Mesenchymal stem cell (in vitro differentiated cells and primary cell): Measurements from ENCODE around the gene SLC24A3.

Source experiments
- DNase-seq: peaks from one replicate; pipeline ENCODE4 v3.0.0-alpha.2; 2013
- H2AFZ ChIP-seq: one replicate; pipeline ENCODE4 v1.6.1; 2013; ENCODE audit warnings: low read depth, mild to moderate bottlenecking, control low read depth, inconsistent platforms, low read length, moderate library complexity
- H2AK5ac ChIP-seq: 2 replicates; pipeline ENCODE4 v1.6.1; 2013; ENCODE audit warnings: low read length, moderate library complexity, mild to moderate bottlenecking, inconsistent platforms; ENCODE audit not compliant: severe bottlenecking
- H2BK120ac ChIP-seq: one replicate; pipeline ENCODE4 v1.6.1; 2013; ENCODE audit warnings: low read depth, mild to moderate bottlenecking, inconsistent platforms, low read length, moderate library complexity
- H2BK12ac ChIP-seq, 2 experiments: one replicate each; pipeline ENCODE4 v1.6.1; 2013; ENCODE audit warnings: inconsistent platforms in 2 of 2, low read length in 2 of 2, mild to moderate bottlenecking in 2 of 2, moderate library complexity in 2 of 2, control low read depth in 1 of 2
- H2BK15ac ChIP-seq: one replicate; pipeline ENCODE4 v1.6.1; 2013; ENCODE audit warnings: mild to moderate bottlenecking, low read depth, inconsistent platforms; ENCODE audit not compliant: poor library complexity, severe bottlenecking
- H2BK5ac ChIP-seq: 2 replicates; pipeline ENCODE4 v1.6.1; 2013; ENCODE audit warnings: low read depth, mild to moderate bottlenecking, low read length, control low read depth, inconsistent platforms; ENCODE audit not compliant: poor library complexity, severe bottlenecking
- H3K14ac ChIP-seq, 2 experiments: one replicate each; pipeline ENCODE4 v1.6.1; 2013; ENCODE audit warnings: inconsistent platforms in 2 of 2, low read length in 2 of 2, control low read depth in 1 of 2, mild to moderate bottlenecking in 1 of 2, moderate library complexity in 1 of 2
- H3K18ac ChIP-seq, 2 experiments: one replicate each; pipeline ENCODE4 v1.6.1; 2013; ENCODE audit warnings: inconsistent platforms in 2 of 2, low read length in 2 of 2, control low read depth in 1 of 2, low read depth in 1 of 2, mild to moderate bottlenecking in 1 of 2
- H3K23ac ChIP-seq, 2 experiments: one replicate each; pipeline ENCODE4 v1.6.1; 2013; ENCODE audit warnings: inconsistent platforms in 2 of 2, low read length in 2 of 2, mild to moderate bottlenecking in 2 of 2, moderate library complexity in 2 of 2, control low read depth in 1 of 2
- H3K27ac ChIP-seq: 2 replicates; pipeline ENCODE4 v1.5.1; 2013; ENCODE audit warnings: mild to moderate bottlenecking, moderate library complexity, low read length, control low read depth, inconsistent platforms; ENCODE audit not compliant: poor library complexity, severe bottlenecking
- H3K27me3 ChIP-seq, 2 experiments: 2 replicates each; pipeline versions ENCODE4 v1.6.1 to v1.7.0; 2013; ENCODE audit warnings: low read length in 2 of 2, mild to moderate bottlenecking in 2 of 2, moderate library complexity in 2 of 2, control low read depth in 1 of 2, inconsistent platforms in 1 of 2; ENCODE audit not compliant: control insufficient read depth in 1 of 2, insufficient read depth in 1 of 2
- H3K36me3 ChIP-seq, 2 experiments: 2 replicates each; pipeline versions ENCODE4 v1.6.1 to v1.7.0; 2013; ENCODE audit warnings: low read length in 2 of 2, control low read depth in 1 of 2, inconsistent platforms in 1 of 2, low read depth in 1 of 2, mild to moderate bottlenecking in 1 of 2; ENCODE audit not compliant: insufficient read depth in 2 of 2, control insufficient read depth in 1 of 2
- H3K4ac ChIP-seq, 2 experiments: one replicate each; pipeline ENCODE4 v1.6.1; 2013; ENCODE audit warnings: inconsistent platforms in 2 of 2, low read length in 2 of 2, mild to moderate bottlenecking in 2 of 2, moderate library complexity in 2 of 2, control low read depth in 1 of 2, low read depth in 1 of 2
- H3K4me1 ChIP-seq: 2 replicates; pipeline ENCODE4 v1.6.1; 2013; ENCODE audit warnings: low read depth, low read length, control low read depth; ENCODE audit not compliant: control insufficient read depth, insufficient read depth
- H3K4me2 ChIP-seq: 2 replicates; pipeline ENCODE4 v1.6.1; 2013; ENCODE audit warnings: low read length, mild to moderate bottlenecking, inconsistent platforms; ENCODE audit not compliant: poor library complexity, severe bottlenecking
- H3K4me3 ChIP-seq, 2 experiments: 2 replicates each; pipeline versions ENCODE4 v1.5.1 to v1.7.0; 2013; ENCODE audit warnings: low read length in 2 of 2, mild to moderate bottlenecking in 2 of 2, control low read depth in 1 of 2, low read depth in 1 of 2; ENCODE audit not compliant: insufficient read depth in 1 of 2
- H3K79me1 ChIP-seq: replicated peaks from 2 replicates; pipeline ENCODE4 v1.6.1; 2013; ENCODE audit warnings: mild to moderate bottlenecking, control low read depth, low read length, inconsistent platforms; ENCODE audit not compliant: poor library complexity, severe bottlenecking
- H3K9ac ChIP-seq: 2 replicates; pipeline ENCODE4 v1.7.0; 2013; ENCODE audit warnings: mild to moderate bottlenecking, low read length, moderate library complexity
- H3K9me3 ChIP-seq: 2 replicates; pipeline ENCODE4 v1.7.0; 2013; ENCODE audit warnings: mild to moderate bottlenecking, low read length; ENCODE audit not compliant: control insufficient read depth
- H4K8ac ChIP-seq: one replicate; pipeline ENCODE4 v1.6.1; 2013; ENCODE audit warnings: inconsistent platforms, mild to moderate bottlenecking, low read length, moderate library complexity
- H4K91ac ChIP-seq: one replicate; pipeline ENCODE4 v1.6.1; 2013; ENCODE audit warnings: mild to moderate bottlenecking, low read length, inconsistent platforms
- WGBS: methylation state at CpG from one replicate; pipeline ENCODE4 v1.1.7; 2013; ENCODE audit warnings: mixed read lengths; 5-methylcytosine and 5-hydroxymethylcytosine counted together

SLC24A3 gene

GRCh38 chr20:19767070-19767469, 554.6 kb downstream of the SLC24A3 start:
- Histone ChIP-seq H2AK5ac (peak overlapping the region; percentile 61), H3K14ac (no peak overlapping the region), H2AFZ (no peak overlapping the region), H3K36me3 (peaks cover 2 to 20% of the 10 kb centered on the region in 2 experiments), H3K4me1 (peaks cover 22% of the 10 kb centered on the region), H3K4me3 (no peak overlapping the region), H3K27ac (no peak overlapping the region), H2BK15ac (peak overlapping the region; percentile 61), H3K4me2 (no peak overlapping the region), H2BK5ac (no peak overlapping the region), H3K9me3 (no peaks in the 10 kb centered on the region), H4K91ac (no peak overlapping the region), H3K18ac (no peak overlapping the region), H3K23ac (no peak overlapping the region), H3K4ac (no peak overlapping the region), H3K27me3 (no peaks in the 10 kb centered on the region), H3K79me1 (peaks cover 34% of the 10 kb centered on the region), H2BK12ac (no peak overlapping the region), H3K9ac (no peak overlapping the region), H4K8ac (no peak overlapping the region), H2BK120ac (no peak overlapping the region)
- no peak for DNase-seq
- WGBS: 65% methylated on average over 4 of the region's 4 CpGs

GRCh38 chr20:19768325-19768842, 555.9 kb downstream of the SLC24A3 start:
- Histone ChIP-seq H3K27ac (no peak overlapping the region), H2BK5ac (no peak overlapping the region), H2AFZ (no peak overlapping the region), H3K9ac (no peak overlapping the region), H3K4ac (no peak overlapping the region), H3K27me3 (no peaks in the 10 kb centered on the region), H3K79me1 (peaks cover 43% of the 10 kb centered on the region), H2BK12ac (peak overlapping the region in 1 of 2 experiments; percentile 31), H3K4me2 (no peak overlapping the region), H3K14ac (no peak overlapping the region), H3K9me3 (no peaks in the 10 kb centered on the region), H4K91ac (peak overlapping the region; percentile 7), H3K23ac (no peak overlapping the region), H3K4me1 (peaks cover 26% of the 10 kb centered on the region), H2BK15ac (no peak overlapping the region), H3K4me3 (no peak overlapping the region), H3K36me3 (peaks cover 2 to 30% of the 10 kb centered on the region in 2 experiments), H2BK120ac (no peak overlapping the region), H3K18ac (no peak overlapping the region), H2AK5ac (peak overlapping the region; percentile 46), H4K8ac (no peak overlapping the region)
- WGBS: 95% methylated on average over 6 of the region's 7 CpGs
- no peak for DNase-seq

- Histone ChIP-seq H3K9ac (no peak overlapping the region), H3K4ac (no peak overlapping the region), H4K8ac (no peak overlapping the region), H2AFZ (no peak overlapping the region), H3K27ac (no peak overlapping the region), H3K4me3 (no peak overlapping the region), H2BK15ac (no peak overlapping the region), H3K27me3 (no peaks in the 10 kb centered on the region), H3K79me1 (peaks cover 43% of the 10 kb centered on the region), H3K4me1 (peaks cover 31% of the 10 kb centered on the region), H2BK5ac (no peak overlapping the region), H2AK5ac (peak overlapping the region; percentile 32), H3K14ac (peak overlapping the region in 1 of 2 experiments; percentile 42), H2BK12ac (peak overlapping the region; percentile 18 to 31), H4K91ac (no peak overlapping the region), H3K18ac (peak overlapping the region in 1 of 2 experiments; percentile 49), H2BK120ac (no peak overlapping the region), H3K9me3 (no peaks in the 10 kb centered on the region), H3K36me3 (peaks cover 2 to 30% of the 10 kb centered on the region in 2 experiments), H3K23ac (no peak overlapping the region), H3K4me2 (no peak overlapping the region)
- WGBS: 70% methylated on average over 2 of the region's 2 CpGs
- no peak for DNase-seq
Observed at GRCh38 chr20:19769507-19769906, 557.1 kb downstream of the SLC24A3 start.

GRCh38 chr20:19770375-19770774, 557.9 kb downstream of the SLC24A3 start:
- H3K23ac ChIP-seq: no peak overlapping the region
- H4K91ac ChIP-seq: no peak overlapping the region
- no peak overlapping the region for H2AFZ ChIP-seq
- H3K79me1 ChIP-seq: peaks cover 43% of the 10 kb centered on the region
- no peak overlapping the region for H2BK120ac ChIP-seq
- H2BK15ac ChIP-seq: no peak overlapping the region
- H3K18ac ChIP-seq: no peak overlapping the region
- H3K4me2 ChIP-seq: no peak overlapping the region
- no peaks in the 10 kb centered on the region for H3K27me3 ChIP-seq
- H3K4me3 ChIP-seq: no peak overlapping the region
- DNase-seq: peak; percentile 48
- peak overlapping the region in 1 of 2 experiments; percentile 29 for H2BK12ac ChIP-seq
- no peak overlapping the region for H2BK5ac ChIP-seq
- no peak overlapping the region for H4K8ac ChIP-seq
- H2AK5ac ChIP-seq: peak overlapping the region; percentile 44
- H3K36me3 ChIP-seq: peaks cover 2 to 30% of the 10 kb centered on the region in 2 experiments
- H3K4me1 ChIP-seq: peaks cover 33% of the 10 kb centered on the region
- peak overlapping the region in 1 of 2 experiments; percentile 24 for H3K4ac ChIP-seq
- no peak overlapping the region for H3K9ac ChIP-seq
- WGBS: 45% methylated on average over 6 of the region's 6 CpGs
- no peaks in the 10 kb centered on the region for H3K9me3 ChIP-seq
- peak overlapping the region; percentile 52 for H3K27ac ChIP-seq
- H3K14ac ChIP-seq: no peak overlapping the region
